Neural cell (in vitro differentiated cells): ENCODE results near the gene ETV6.

Experiments used
- CTCF ChIP-seq: fragments of 450-650 bp; IDR thresholded peaks from 2 replicates; pipeline ENCODE4 v1.5.1; 2014; ENCODE audit warnings: antibody characterized with exemption, mild to moderate bottlenecking, moderate library complexity; ENCODE audit not compliant: poor library complexity, severe bottlenecking
- EP300 ChIP-seq: fragments of 450-650 bp; conservative IDR thresholded peaks from 2 replicates; pipeline ENCODE4 v1.6.1; 2014; ENCODE audit warnings: antibody characterized with exemption, mild to moderate bottlenecking, moderate library complexity; ENCODE audit not compliant: poor library complexity, severe bottlenecking
- EZH2 ChIP-seq: fragments of 200-600, 300-800 bp; shearing (Covaris generic), sonication (generic); IDR thresholded peaks from 2 replicates; pipeline ENCODE4 v1.6.1; 2014; ENCODE audit warnings: antibody characterized with exemption, low read length, borderline replicate concordance, mild to moderate bottlenecking; ENCODE audit not compliant: insufficient read depth, poor library complexity, severe bottlenecking
- MXI1 ChIP-seq: fragments of 450-650 bp; conservative IDR thresholded peaks from 2 replicates; pipeline ENCODE4 v1.6.1; 2014; ENCODE audit warnings: antibody characterized with exemption, mild to moderate bottlenecking; ENCODE audit not compliant: poor library complexity, severe bottlenecking
- POLR2AphosphoS5 ChIP-seq: IDR thresholded peaks from 2 replicates; pipeline ENCODE4 v1.6.1; 2012
- RAD21 ChIP-seq: fragments of 450-650 bp; conservative IDR thresholded peaks from 2 replicates; pipeline ENCODE4 v1.6.1; 2014; ENCODE audit warnings: antibody characterized with exemption, mild to moderate bottlenecking, moderate library complexity
- REST ChIP-seq: IDR thresholded peaks from 2 replicates; pipeline ENCODE4 v1.6.1; 2012; ENCODE audit warnings: borderline replicate concordance
- SMC3 ChIP-seq: fragments of 450-650 bp; conservative IDR thresholded peaks from 2 replicates; pipeline ENCODE4 v1.6.1; 2014; ENCODE audit warnings: antibody characterized with exemption, mild to moderate bottlenecking, moderate library complexity; ENCODE audit not compliant: poor library complexity
- TAF1 ChIP-seq: IDR thresholded peaks from 2 replicates; pipeline ENCODE4 v1.6.1; 2012; ENCODE audit warnings: low read depth

DNA sequence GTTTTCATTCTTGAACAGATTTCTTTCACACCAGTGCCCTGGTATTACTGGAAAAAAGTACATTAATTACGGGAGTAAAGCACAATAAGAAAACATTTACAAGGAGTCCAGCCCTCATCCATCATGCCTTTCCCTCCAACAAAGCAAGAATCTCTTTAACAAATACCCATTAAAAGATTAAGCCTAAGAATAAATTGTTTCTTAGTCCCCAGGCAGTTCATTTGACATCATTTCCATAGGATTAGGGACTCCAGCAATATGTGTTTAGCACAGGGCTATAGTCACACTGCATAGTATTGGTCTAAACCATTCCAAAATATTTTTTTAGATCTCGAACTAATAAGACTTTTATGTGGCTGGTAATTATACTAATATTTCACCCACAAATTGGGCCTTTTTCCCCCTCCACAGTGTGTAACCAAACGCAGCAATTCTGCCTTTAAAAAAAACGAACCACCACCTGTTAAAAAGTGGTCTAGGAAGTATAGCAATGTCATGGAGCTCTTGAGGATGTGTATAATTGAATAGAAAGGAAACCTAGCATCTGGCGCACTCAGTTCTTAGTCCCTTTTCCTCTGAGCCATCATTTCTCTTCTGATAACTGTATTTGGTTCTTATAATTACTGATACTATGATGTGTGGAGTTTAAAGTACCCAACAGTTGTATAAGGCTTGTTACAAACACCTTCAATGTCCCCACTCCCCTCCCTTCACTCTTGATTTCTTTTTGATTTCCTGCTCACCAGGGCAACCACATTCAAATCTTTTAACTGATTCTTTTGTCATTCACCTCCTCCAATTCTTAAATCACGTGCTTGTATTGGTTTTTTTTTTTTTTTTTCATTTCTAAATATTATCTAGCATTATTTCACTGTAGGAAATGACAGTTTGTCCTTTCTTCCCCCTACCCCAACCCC lies 138.7 kb downstream of the ETV6 start:
- TF ChIP-seq CTCF (no peak), MXI1 (no peak), EP300 (no peak), POLR2AphosphoS5 (no peak), RAD21 (no peak), SMC3 (no peak), REST (no peak), EZH2 (no peak), TAF1 (no peak)
